SK-N-SH (cell line): Measurements from ENCODE around the gene TMEM184A. TPM values are rescaled to one million over a fixed set of nuclear protein-coding genes. Genes with fewer than 3 reads are reported as not detected.

Source experiments
- CTCF ChIA-PET: fragments of 300-600, 350-600 bp; formaldehyde crosslinking; extraction: SDS; loops from one replicate; lab custom pipeline; 2021; lab: Yijun Ruan, JAX
- POLR2A ChIA-PET: fragments of 350-600 bp; sonication (Branson Sonifier 250); formaldehyde crosslinking; extraction: SDS; loops from one replicate; lab custom pipeline; 2020; ENCODE audit warnings: antibody characterized with exemption, inconsistent platforms; lab: Yijun Ruan, JAX
- DNase-seq: peaks from one replicate; pipeline ENCODE4 v3.0.0; 2012
- H2AFZ ChIP-seq: fragments of 200-600 bp; sonication (generic); 2 replicates; pipeline ENCODE4 v1.8.1; 2016; ENCODE audit warnings: antibody characterized with exemption, mild to moderate bottlenecking, low read depth
- H3F3A ChIP-seq: fragments of 200-600 bp; sonication (generic); replicated peaks from 2 replicates; pipeline ENCODE3; 2016; ENCODE audit warnings: antibody characterized with exemption, mild to moderate bottlenecking; ENCODE audit not compliant: insufficient read depth
- H3K27ac ChIP-seq, 2 experiments: fragments of 200-500 bp in 1 of 2; fragments of 200-600 bp in 1 of 2; sonication (Bioruptor generic) in 1 of 2; sonication (generic), shearing (Covaris generic) in 1 of 2; 2 replicates each; pipeline versions ENCODE4 v1.5.1 to v1.6.1; 2014 to 2016; ENCODE audit warnings: low read depth in 2 of 2, inconsistent platforms in 1 of 2, low read length in 1 of 2, mild to moderate bottlenecking in 1 of 2, mixed read lengths in 1 of 2
- H3K27me3 ChIP-seq: fragments of 200-600 bp; sonication (generic), shearing (Covaris generic); 2 replicates; pipeline ENCODE4 v1.6.1; 2016; ENCODE audit warnings: mixed run types; ENCODE audit not compliant: insufficient read depth
- H3K36me3 ChIP-seq, 2 experiments: fragments of 200-500 bp in 1 of 2; fragments of 200-600 bp in 1 of 2; sonication (Bioruptor generic) in 1 of 2; sonication (generic) in 1 of 2; replicated peaks in 1 of 2; 2 replicates each; pipeline versions ENCODE3 to v1.5.1; 2014 to 2016; ENCODE audit warnings: low read length in 1 of 2, mild to moderate bottlenecking in 1 of 2; ENCODE audit not compliant: insufficient read depth in 2 of 2, control insufficient read depth in 1 of 2
- H3K4me1 ChIP-seq, 2 experiments: fragments of 200-500 bp in 1 of 2; fragments of 200-600 bp in 1 of 2; sonication (Bioruptor generic) in 1 of 2; sonication (generic), shearing (Covaris generic) in 1 of 2; 2 replicates each; pipeline versions ENCODE4 v1.5.1 to v1.6.1; 2014 to 2016; ENCODE audit warnings: low read depth in 1 of 2, low read length in 1 of 2, mixed run types in 1 of 2; ENCODE audit not compliant: insufficient read depth in 2 of 2, control insufficient read depth in 1 of 2
- H3K4me2 ChIP-seq: fragments of 200-600 bp; sonication (generic), shearing (Covaris generic); 2 replicates; pipeline ENCODE4 v1.6.1; 2017; ENCODE audit warnings: mixed run types
- H3K4me3 ChIP-seq, 2 experiments: fragments of 200-500 bp in 1 of 2; fragments of 200-600 bp in 1 of 2; sonication (Bioruptor generic) in 1 of 2; sonication (generic), shearing (Covaris generic) in 1 of 2; 2 replicates each; pipeline versions ENCODE4 v1.5.1 to v1.8.1; 2014 to 2016; ENCODE audit warnings: low read depth in 2 of 2, inconsistent platforms in 1 of 2, low read length in 1 of 2, mild to moderate bottlenecking in 1 of 2, mixed read lengths in 1 of 2, moderate library complexity in 1 of 2
- H3K79me2 ChIP-seq: fragments of 200-600 bp; sonication (generic); 2 replicates; pipeline ENCODE4 v1.8.1; 2017; ENCODE audit warnings: mild to moderate bottlenecking; ENCODE audit not compliant: insufficient read depth
- H3K9ac ChIP-seq: fragments of 200-600 bp; sonication (generic); 2 replicates; pipeline ENCODE4 v1.6.1; 2017; ENCODE audit warnings: mixed run types
- H3K9me2 ChIP-seq: fragments of 200-600 bp; sonication (generic); 2 replicates; pipeline ENCODE4 v1.6.1; 2017; ENCODE audit warnings: mixed run types
- H3K9me3 ChIP-seq: fragments of 200-600 bp; sonication (generic); 2 replicates; pipeline ENCODE4 v1.6.1; 2017; ENCODE audit warnings: mixed run types, mild to moderate bottlenecking, moderate library complexity
- H4K20me1 ChIP-seq: fragments of 200-600 bp; sonication (generic); 2 replicates; pipeline ENCODE4 v1.6.1; 2017; ENCODE audit warnings: mild to moderate bottlenecking, mixed run types; ENCODE audit not compliant: insufficient read depth
- EP300 ChIP-seq, 2 experiments: IDR thresholded peaks; 2 replicates each; pipeline versions ENCODE4 v1.4.0 to v1.6.1; 2012; ENCODE audit warnings: borderline replicate concordance in 1 of 2, low read depth in 1 of 2, low read length in 1 of 2
- EZH2phosphoT487 ChIP-seq: fragments of 200-600 bp; sonication (generic); IDR thresholded peaks from 2 replicates; pipeline ENCODE4 v1.6.1; 2017; ENCODE audit warnings: low read depth, mixed run types, mild to moderate bottlenecking, antibody characterized with exemption, moderate library complexity, borderline replicate concordance
- GABPA ChIP-seq: IDR thresholded peaks from 2 replicates; pipeline ENCODE4 v1.4.0; 2012; ENCODE audit warnings: low read depth, mild to moderate bottlenecking
- JUND ChIP-seq: IDR thresholded peaks from 2 replicates; pipeline ENCODE4 v1.4.0; 2012
- MEF2A ChIP-seq: IDR thresholded peaks from 2 replicates; pipeline ENCODE4 v1.4.0; 2012; ENCODE audit warnings: low read depth, borderline replicate concordance
- NRF1 ChIP-seq: IDR thresholded peaks from 2 replicates; pipeline ENCODE4 v1.6.1; 2012; ENCODE audit warnings: low read depth, mild to moderate bottlenecking, low read length
- RAD21 ChIP-seq: IDR thresholded peaks from 2 replicates; pipeline ENCODE4 v1.6.1; 2012; ENCODE audit warnings: mild to moderate bottlenecking, low read length
- RCOR1 ChIP-seq: fragments of 150-350 bp; IDR thresholded peaks from 2 replicates; pipeline ENCODE4 v1.6.1; 2017; ENCODE audit warnings: antibody characterized with exemption, low read length
- RFX5 ChIP-seq: IDR thresholded peaks from 2 replicates; pipeline ENCODE4 v1.6.1; 2012; ENCODE audit warnings: mild to moderate bottlenecking, improper control_type of control experiment, low read length
- SIN3A ChIP-seq: IDR thresholded peaks from 2 replicates; pipeline ENCODE4 v1.6.1; 2012; ENCODE audit warnings: low read depth, mild to moderate bottlenecking, low read length, moderate library complexity, borderline replicate concordance
- SMC3 ChIP-seq: IDR thresholded peaks from 2 replicates; pipeline ENCODE4 v1.6.1; 2012; ENCODE audit warnings: low read depth, low read length, improper control_type of control experiment
- TAF1 ChIP-seq: IDR thresholded peaks from 2 replicates; pipeline ENCODE4 v1.6.1; 2012; ENCODE audit warnings: low read depth, mild to moderate bottlenecking, low read length, moderate library complexity, borderline replicate concordance
- TCF12 ChIP-seq: IDR thresholded peaks from 2 replicates; pipeline ENCODE4 v1.4.0; 2012
- TEAD4 ChIP-seq: IDR thresholded peaks from 2 replicates; pipeline ENCODE4 v1.4.0; 2012; ENCODE audit warnings: mild to moderate bottlenecking, borderline replicate concordance; ENCODE audit not compliant: insufficient read depth
- YY1 ChIP-seq: IDR thresholded peaks from 2 replicates; pipeline ENCODE4 v1.4.0; 2012; ENCODE audit warnings: low read depth, mild to moderate bottlenecking
- WGBS: methylation state at CpG from one replicate; pipeline ENCODE4 v1.1.6; 2017; ENCODE audit warnings: low lambda C conversion rate; 5-methylcytosine and 5-hydroxymethylcytosine counted together
- polyA plus RNA-seq, 3 experiments: library from polyadenylated mRNA; depleted of rRNA; stranded (reverse); fragments of >200 nt; gene quantifications; 2 replicates each; pipeline ENCODE4 v1.2.3, GENCODE V29; 2012
- TF ChIP-seq, protein P1 (sequence below): IDR thresholded peaks from 2 replicates; pipeline ENCODE4 v1.4.0; 2012; ENCODE audit warnings: low read depth
- TF ChIP-seq, protein P2 (sequence below): fragments of 200-600 bp; sonication (generic); IDR thresholded peaks from 2 replicates; pipeline ENCODE4 v1.6.1; 2017; ENCODE audit warnings: antibody characterized with exemption, mild to moderate bottlenecking, moderate library complexity
- TF ChIP-seq, protein P3 (sequence below): IDR thresholded peaks from 2 replicates; pipeline ENCODE4 v1.4.0; 2012; ENCODE audit warnings: low read depth, borderline replicate concordance
- TF ChIP-seq, protein P4 (sequence below): fragments of 150-350 bp; IDR thresholded peaks from 2 replicates; pipeline ENCODE4 v1.6.1; 2017; ENCODE audit warnings: antibody characterized with exemption, low read length, low read depth, borderline replicate concordance
- TF ChIP-seq, protein P5 (sequence below): IDR thresholded peaks from 2 replicates; pipeline ENCODE4 v1.4.0; 2012; ENCODE audit warnings: low read depth, borderline replicate concordance

The TMEM184A gene
- polyA plus RNA-seq, 1 of the 3 experiments (the other 2 are of a cell fraction): 1.5 TPM

DNA sequence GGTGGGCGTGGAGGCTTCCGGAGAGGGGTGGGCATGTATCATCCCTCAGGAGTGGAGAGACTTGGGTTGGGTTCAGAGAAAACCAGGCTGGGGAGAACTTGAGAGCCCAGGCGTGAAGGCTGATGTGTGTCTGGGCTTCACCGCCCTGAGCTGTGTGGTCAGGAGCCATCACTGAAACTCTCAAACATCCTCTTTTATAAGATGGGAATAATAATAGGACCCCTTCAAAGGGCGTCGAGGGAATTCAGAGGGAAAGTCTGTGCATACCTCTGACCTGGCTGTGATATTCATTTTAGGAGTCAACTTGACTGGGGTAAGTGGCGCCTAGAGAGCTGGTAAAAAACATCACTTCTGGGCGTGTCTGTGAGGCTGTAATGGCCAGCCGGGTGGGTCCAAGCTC lies 34.9 kb upstream of the TMEM184A start:
- DNase-seq: no peak
- TF ChIP-seq TEAD4: no peak
- TF ChIP-seq YY1: no peak
- TF ChIP-seq TCF12: no peak
- TF ChIP-seq NRF1: no peak
- TF ChIP-seq SIN3A: no peak
- TF ChIP-seq, protein P1, sequence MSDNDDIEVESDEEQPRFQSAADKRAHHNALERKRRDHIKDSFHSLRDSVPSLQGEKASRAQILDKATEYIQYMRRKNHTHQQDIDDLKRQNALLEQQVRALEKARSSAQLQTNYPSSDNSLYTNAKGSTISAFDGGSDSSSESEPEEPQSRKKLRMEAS: no peak
- TF ChIP-seq EP300 (IDR thresholded peaks at IDR 0.05; ENCODE audit: borderline replicate concordance in 1 of 2, low read depth in 1 of 2, low read length in 1 of 2): no peak
- TF ChIP-seq RAD21: no peak
- TF ChIP-seq, protein P2, sequence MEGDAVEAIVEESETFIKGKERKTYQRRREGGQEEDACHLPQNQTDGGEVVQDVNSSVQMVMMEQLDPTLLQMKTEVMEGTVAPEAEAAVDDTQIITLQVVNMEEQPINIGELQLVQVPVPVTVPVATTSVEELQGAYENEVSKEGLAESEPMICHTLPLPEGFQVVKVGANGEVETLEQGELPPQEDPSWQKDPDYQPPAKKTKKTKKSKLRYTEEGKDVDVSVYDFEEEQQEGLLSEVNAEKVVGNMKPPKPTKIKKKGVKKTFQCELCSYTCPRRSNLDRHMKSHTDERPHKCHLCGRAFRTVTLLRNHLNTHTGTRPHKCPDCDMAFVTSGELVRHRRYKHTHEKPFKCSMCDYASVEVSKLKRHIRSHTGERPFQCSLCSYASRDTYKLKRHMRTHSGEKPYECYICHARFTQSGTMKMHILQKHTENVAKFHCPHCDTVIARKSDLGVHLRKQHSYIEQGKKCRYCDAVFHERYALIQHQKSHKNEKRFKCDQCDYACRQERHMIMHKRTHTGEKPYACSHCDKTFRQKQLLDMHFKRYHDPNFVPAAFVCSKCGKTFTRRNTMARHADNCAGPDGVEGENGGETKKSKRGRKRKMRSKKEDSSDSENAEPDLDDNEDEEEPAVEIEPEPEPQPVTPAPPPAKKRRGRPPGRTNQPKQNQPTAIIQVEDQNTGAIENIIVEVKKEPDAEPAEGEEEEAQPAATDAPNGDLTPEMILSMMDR: no peak
- TF ChIP-seq, protein P3, sequence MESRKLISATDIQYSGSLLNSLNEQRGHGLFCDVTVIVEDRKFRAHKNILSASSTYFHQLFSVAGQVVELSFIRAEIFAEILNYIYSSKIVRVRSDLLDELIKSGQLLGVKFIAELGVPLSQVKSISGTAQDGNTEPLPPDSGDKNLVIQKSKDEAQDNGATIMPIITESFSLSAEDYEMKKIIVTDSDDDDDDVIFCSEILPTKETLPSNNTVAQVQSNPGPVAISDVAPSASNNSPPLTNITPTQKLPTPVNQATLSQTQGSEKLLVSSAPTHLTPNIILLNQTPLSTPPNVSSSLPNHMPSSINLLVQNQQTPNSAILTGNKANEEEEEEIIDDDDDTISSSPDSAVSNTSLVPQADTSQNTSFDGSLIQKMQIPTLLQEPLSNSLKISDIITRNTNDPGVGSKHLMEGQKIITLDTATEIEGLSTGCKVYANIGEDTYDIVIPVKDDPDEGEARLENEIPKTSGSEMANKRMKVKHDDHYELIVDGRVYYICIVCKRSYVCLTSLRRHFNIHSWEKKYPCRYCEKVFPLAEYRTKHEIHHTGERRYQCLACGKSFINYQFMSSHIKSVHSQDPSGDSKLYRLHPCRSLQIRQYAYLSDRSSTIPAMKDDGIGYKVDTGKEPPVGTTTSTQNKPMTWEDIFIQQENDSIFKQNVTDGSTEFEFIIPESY: no peak
- no peak for TF ChIP-seq MEF2A
- no peak for TF ChIP-seq TAF1
- Histone ChIP-seq H3K79me2 (no peaks in the 10 kb centered on the region), H3K27ac (peak overlapping the region in 1 of 2 experiments; percentile 85; a peak in 1 of 4 replicates), H2AFZ (no peak overlapping the region), H4K20me1 (no peaks in the 10 kb centered on the region), H3K4me3 (no peak overlapping the region), H3K9me2 (no peaks in the 10 kb centered on the region), H3K9ac (no peak overlapping the region), H3K9me3 (no peaks in the 10 kb centered on the region), H3K4me2 (no peak overlapping the region), H3K27me3 (peaks cover 38% of the 10 kb centered on the region), H3K36me3 (no peaks in the 10 kb centered on the region), H3K4me1 (peaks cover 0 to 65% of the 10 kb centered on the region in 2 experiments; a peak in 1 of 4 replicates), H3F3A (no peaks in the 10 kb centered on the region)
- ChIA-PET CTCF (interaction anchor here (1.0 to 2.6 kb wide), 6 partner anchors 9 to 84 kb away, joined by 3 to 14 read pairs (median 8); no protein-coding TSS in a partner anchor), POLR2A (interaction anchor here (1.3 kb wide), 1 partner anchor 47 kb away, joined by 3 read pairs; no protein-coding TSS in a partner anchor)
- WGBS: 80% methylated on average over 8 of the region's 9 CpGs

DNA sequence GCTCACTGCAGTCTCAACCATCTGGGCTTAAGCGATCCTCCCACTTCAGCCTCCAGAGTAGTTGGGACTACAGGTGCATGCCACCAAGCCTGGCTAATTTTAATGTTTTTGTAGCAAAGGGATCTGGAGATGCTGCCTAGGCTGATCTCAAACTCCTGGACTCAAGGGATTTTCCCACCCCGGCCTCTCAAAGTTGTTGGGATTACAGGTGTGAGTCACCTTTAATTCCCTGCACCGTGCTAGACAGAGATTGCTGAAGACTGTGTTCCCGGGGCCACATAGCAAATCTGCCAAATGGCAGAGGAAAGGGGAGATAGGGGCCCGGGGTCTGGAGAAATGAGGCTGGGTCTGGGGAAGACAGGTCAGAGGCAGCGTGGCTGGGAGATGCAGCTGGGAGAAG lies 34.5 kb upstream of the TMEM184A start:
- Histone ChIP-seq H3K79me2 (no peaks in the 10 kb centered on the region), H3K36me3 (no peaks in the 10 kb centered on the region), H3K27ac (peak overlapping the region in 1 of 2 experiments; percentile 29; a peak in 1 of 4 replicates), H3K9me3 (no peaks in the 10 kb centered on the region), H3K4me2 (no peak overlapping the region), H3K9ac (no peak overlapping the region), H3K4me1 (peaks cover 0 to 65% of the 10 kb centered on the region in 2 experiments; a peak in 1 of 4 replicates), H3K9me2 (no peaks in the 10 kb centered on the region), H4K20me1 (no peaks in the 10 kb centered on the region), H3K4me3 (no peak overlapping the region), H3K27me3 (peaks cover 34% of the 10 kb centered on the region), H3F3A (no peaks in the 10 kb centered on the region), H2AFZ (no peak overlapping the region)
- POLR2A ChIA-PET: interaction anchor here (1.3 kb wide), 1 partner anchor 48 kb away, joined by 3 read pairs; no protein-coding TSS in a partner anchor
- WGBS: 69% methylated on average over 6 of the region's 6 CpGs
- no peak for DNase-seq
- CTCF ChIA-PET: interaction anchor here (1.7 to 2.4 kb wide), 3 partner anchors 12 to 74 kb away, joined by 5 to 14 read pairs (median 10); no protein-coding TSS in a partner anchor
- TF ChIP-seq, protein P4, sequence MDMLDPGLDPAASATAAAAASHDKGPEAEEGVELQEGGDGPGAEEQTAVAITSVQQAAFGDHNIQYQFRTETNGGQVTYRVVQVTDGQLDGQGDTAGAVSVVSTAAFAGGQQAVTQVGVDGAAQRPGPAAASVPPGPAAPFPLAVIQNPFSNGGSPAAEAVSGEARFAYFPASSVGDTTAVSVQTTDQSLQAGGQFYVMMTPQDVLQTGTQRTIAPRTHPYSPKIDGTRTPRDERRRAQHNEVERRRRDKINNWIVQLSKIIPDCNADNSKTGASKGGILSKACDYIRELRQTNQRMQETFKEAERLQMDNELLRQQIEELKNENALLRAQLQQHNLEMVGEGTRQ: no peak
- TF ChIP-seq GABPA (no peak), TCF12 (no peak), JUND (no peak), EZH2phosphoT487 (no peak), RFX5 (no peak), RCOR1 (no peak), SMC3 (no peak), RAD21 (no peak)
- TF ChIP-seq, protein P5, sequence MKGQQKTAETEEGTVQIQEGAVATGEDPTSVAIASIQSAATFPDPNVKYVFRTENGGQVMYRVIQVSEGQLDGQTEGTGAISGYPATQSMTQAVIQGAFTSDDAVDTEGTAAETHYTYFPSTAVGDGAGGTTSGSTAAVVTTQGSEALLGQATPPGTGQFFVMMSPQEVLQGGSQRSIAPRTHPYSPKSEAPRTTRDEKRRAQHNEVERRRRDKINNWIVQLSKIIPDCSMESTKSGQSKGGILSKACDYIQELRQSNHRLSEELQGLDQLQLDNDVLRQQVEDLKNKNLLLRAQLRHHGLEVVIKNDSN: no peak
- TF ChIP-seq, protein P1: no peak
